MM.1S (cell line): ENCODE results near the gene HOXD11.

ENCODE experiments used
- DNase-seq: peaks from one replicate; pipeline ENCODE4 v3.0.0-alpha.2; 2015
- H2AFZ ChIP-seq: fragments of 300-600 bp; sonication (generic); 2 replicates; pipeline ENCODE4 v1.6.0; 2016; ENCODE audit warnings: antibody characterized with exemption, low read length
- H3F3A ChIP-seq: fragments of 300-600 bp; sonication (generic); 2 replicates; pipeline ENCODE4 v1.6.1; 2016; ENCODE audit warnings: mild to moderate bottlenecking, antibody characterized with exemption, low read length, moderate library complexity, mixed read lengths; ENCODE audit not compliant: insufficient read depth
- H3K27ac ChIP-seq: fragments of 300-600 bp; sonication (generic); 2 replicates; pipeline ENCODE4 v1.5.1; 2016; ENCODE audit warnings: mild to moderate bottlenecking, low read length
- H3K27me3 ChIP-seq: fragments of 300-600 bp; sonication (generic); replicated peaks from 2 replicates; pipeline ENCODE4 v1.6.0; 2016; ENCODE audit warnings: low read length; ENCODE audit not compliant: insufficient read depth
- H3K36me3 ChIP-seq: fragments of 300-600 bp; sonication (generic); replicated peaks from 2 replicates; pipeline ENCODE4 v1.6.1; 2016; ENCODE audit warnings: mild to moderate bottlenecking, low read length, mixed read lengths; ENCODE audit not compliant: insufficient read depth
- H3K4me1 ChIP-seq: fragments of 300-600 bp; sonication (generic); 2 replicates; pipeline ENCODE4 v1.6.1; 2016; ENCODE audit warnings: low read length, mixed read lengths
- H3K4me2 ChIP-seq: fragments of 300-600 bp; sonication (generic); 2 replicates; pipeline ENCODE4 v1.6.0; 2016; ENCODE audit warnings: low read depth, low read length
- H3K4me3 ChIP-seq: fragments of 300-600 bp; sonication (generic); 2 replicates; pipeline ENCODE4 v1.5.1; 2016; ENCODE audit warnings: low read length, mixed read lengths
- H3K79me2 ChIP-seq: fragments of 300-600 bp; sonication (generic); 2 replicates; pipeline ENCODE4 v1.6.1; 2016; ENCODE audit warnings: mixed run types, low read length, mixed read lengths
- H3K9ac ChIP-seq: fragments of 300-600 bp; sonication (generic); 2 replicates; pipeline ENCODE4 v1.6.1; 2016; ENCODE audit warnings: low read length, mixed read lengths
- H3K9me2 ChIP-seq: fragments of 300-600 bp; sonication (generic); replicated peaks from 2 replicates; pipeline ENCODE4 v1.6.1; 2016; ENCODE audit warnings: mild to moderate bottlenecking, low read length, mixed read lengths; ENCODE audit not compliant: insufficient read depth
- H3K9me3 ChIP-seq: fragments of 300-600 bp; sonication (generic); replicated peaks from 2 replicates; pipeline ENCODE4 v1.6.1; 2016; ENCODE audit warnings: mild to moderate bottlenecking, low read length, mixed read lengths; ENCODE audit not compliant: insufficient read depth
- H4K20me1 ChIP-seq: fragments of 300-600 bp; sonication (generic); 2 replicates; pipeline ENCODE4 v1.6.1; 2016; ENCODE audit warnings: mild to moderate bottlenecking, low read length, moderate library complexity, mixed read lengths; ENCODE audit not compliant: insufficient read depth
- CTCF ChIP-seq: fragments of 300-600 bp; sonication (generic); IDR thresholded peaks from 2 replicates; pipeline ENCODE4 v1.5.1; 2016; ENCODE audit warnings: antibody characterized with exemption, low read length, mixed read lengths
- EZH2 ChIP-seq: fragments of 300-600 bp; sonication (generic); optimal IDR thresholded peaks from 2 replicates; pipeline ENCODE3; 2017; ENCODE audit warnings: low read depth, mild to moderate bottlenecking, antibody characterized with exemption, low read length, mixed read lengths
- EZH2phosphoT487 ChIP-seq: fragments of 300-600 bp; sonication (generic); IDR thresholded peaks from 2 replicates; pipeline ENCODE4 v1.6.1; 2018; ENCODE audit warnings: antibody characterized with exemption, low read length

Gene HOXD11

GRCh38 chr2:176089843-176090395 lies 17.2 kb upstream of the HOXD11 start:
- no peaks in the 10 kb centered on the region for H4K20me1 ChIP-seq
- no peaks in the 10 kb centered on the region for H3K9me2 ChIP-seq
- no peak overlapping the region for H3K4me3 ChIP-seq
- H3K79me2 ChIP-seq = no peaks in the 10 kb centered on the region
- 0 out of 2 replicates have a peak, but pooled peaks cover 9% of the 10 kb centered on the region for H3K27me3 ChIP-seq
- no peak overlapping the region for H2AFZ ChIP-seq
- no peaks in the 10 kb centered on the region for H3F3A ChIP-seq
- no peak overlapping the region for H3K9ac ChIP-seq
- TF ChIP-seq EZH2phosphoT487 (no peak), EZH2 (no peak), CTCF (no peak)
- no peak overlapping the region for H3K4me2 ChIP-seq
- H3K36me3 ChIP-seq = no peaks in the 10 kb centered on the region
- no peak for DNase-seq
- H3K9me3 ChIP-seq = no peaks in the 10 kb centered on the region
- no peak overlapping the region for H3K27ac ChIP-seq
- H3K4me1 ChIP-seq = no peaks in the 10 kb centered on the region

GRCh38 chr2:176090862-176091261 lies 16.2 kb upstream of the HOXD11 start:
- no peak overlapping the region for H2AFZ ChIP-seq
- H3K9me3 ChIP-seq = no peaks in the 10 kb centered on the region
- no peaks in the 10 kb centered on the region for H3K36me3 ChIP-seq
- TF ChIP-seq EZH2 (no peak), EZH2phosphoT487 (no peak), CTCF (no peak)
- no peak for DNase-seq
- H3F3A ChIP-seq = 0 out of 2 replicates have a peak, but pooled peaks cover 3% of the 10 kb centered on the region
- 0 out of 2 replicates have a peak, but pooled peaks cover 9% of the 10 kb centered on the region for H3K27me3 ChIP-seq
- H3K79me2 ChIP-seq = no peaks in the 10 kb centered on the region
- H3K9ac ChIP-seq = no peak overlapping the region
- no peak overlapping the region for H3K4me2 ChIP-seq
- no peaks in the 10 kb centered on the region for H4K20me1 ChIP-seq
- no peak overlapping the region for H3K4me3 ChIP-seq
- H3K4me1 ChIP-seq = 0 out of 2 replicates have a peak, but pooled peaks cover 4% of the 10 kb centered on the region
- no peaks in the 10 kb centered on the region for H3K9me2 ChIP-seq
- H3K27ac ChIP-seq = no peak overlapping the region

GRCh38 chr2:176091329-176092258 lies 15.5 kb upstream of the HOXD11 start:
- Histone ChIP-seq H3K9me2 (no peaks in the 10 kb centered on the region), H4K20me1 (no peaks in the 10 kb centered on the region), H2AFZ (no peak overlapping the region), H3K79me2 (no peaks in the 10 kb centered on the region), H3K9me3 (no peaks in the 10 kb centered on the region), H3K27ac (no peak overlapping the region), H3K27me3 (0 out of 2 replicates have a peak, but pooled peaks cover 9% of the 10 kb centered on the region), H3K36me3 (no peaks in the 10 kb centered on the region), H3K4me2 (no peak overlapping the region), H3F3A (peaks cover 10% of the 10 kb centered on the region), H3K4me1 (0 out of 2 replicates have a peak, but pooled peaks cover 5% of the 10 kb centered on the region), H3K9ac (no peak overlapping the region), H3K4me3 (no peak overlapping the region)
- DNase-seq = no peak
- TF ChIP-seq CTCF (no peak), EZH2 (no peak), EZH2phosphoT487 (no peak)
